Vagina (tissue), 2 donors: ENCODE measurements around the gene LIPG.

ENCODE experiments used
- CTCF ChIP-seq, 3 experiments: fragments of 450-650 bp in 2 of 3; fragments of 200-600 bp in 1 of 3; sonication (generic) in 1 of 3; IDR thresholded peaks; one replicate each; pipeline ENCODE4 v1.5.1; 2017 to 2019; ENCODE audit warnings: antibody characterized with exemption in 3 of 3, mild to moderate bottlenecking in 2 of 3, moderate library complexity in 2 of 3
- POLR2A ChIP-seq, 2 donors: fragments of 450-650 bp; IDR thresholded peaks; one replicate each; pipeline ENCODE4 v1.6.1; 2017; ENCODE audit warnings: antibody characterized with exemption in 2 of 2, mild to moderate bottlenecking in 2 of 2, moderate library complexity in 2 of 2

GRCh38 chr18:49514577-49514976 is 47.3 kb upstream of the LIPG start:
- TF ChIP-seq CTCF (IDR thresholded peaks at IDR 0.05) (no peak), POLR2A (IDR thresholded peaks at IDR 0.05) (no peak)
